ENCODE results near the gene HS3ST5. TPM values are rescaled to one million over a fixed set of nuclear protein-coding genes. Genes with fewer than 3 reads are reported as not detected.

The HS3ST5 gene
- total RNA-seq, 2 donors from 2014 or later, result 0.34 TPM; not detected in 1

- H3K27ac ChIP-seq, result no peak overlapping the region
- H3K27me3 ChIP-seq (replicated peaks; ENCODE audit: insufficient read depth), result no peaks in the 10 kb centered on the region
- no peak for TF ChIP-seq CTCF (IDR thresholded peaks at IDR 0.05)
- no peak for TF ChIP-seq POLR2A (IDR thresholded peaks at IDR 0.05)
- TF ChIP-seq POLR2AphosphoS5 (IDR thresholded peaks at IDR 0.05), result no peak
- no peaks in the 10 kb centered on the region for H3K36me3 ChIP-seq
- H3K4me1 ChIP-seq (replicated peaks), result no peaks in the 10 kb centered on the region
- no peaks in the 10 kb centered on the region for H3K9me3 ChIP-seq
- 63% methylated on average over 2 of the region's 2 CpGs for WGBS
- no peak for DNase-seq (ENCODE audit: low spot score)
- no peak overlapping the region for H3K4me3 ChIP-seq
- intact Hi-C loops (cut with DNase I), result no loop called here
Measured at GRCh38 chr6:114310053-114310452, 32.8 kb downstream of the HS3ST5 start.

- intact Hi-C loops (cut with DNase I), result loop anchor here (10.0 kb wide), 1 partner anchor 210 kb away; no protein-coding TSS in a partner anchor
- Histone ChIP-seq H3K27ac (no peak overlapping the region), H3K36me3 (no peaks in the 10 kb centered on the region), H3K27me3 (replicated peaks; ENCODE audit: insufficient read depth) (no peaks in the 10 kb centered on the region), H3K9me3 (no peaks in the 10 kb centered on the region), H3K4me3 (no peak overlapping the region), H3K4me1 (replicated peaks) (no peaks in the 10 kb centered on the region)
- no peak for DNase-seq (ENCODE audit: low spot score)
- WGBS, result 67% methylated on average over 1 of the region's 1 CpG
- TF ChIP-seq POLR2AphosphoS5 (IDR thresholded peaks at IDR 0.05) (no peak), POLR2A (IDR thresholded peaks at IDR 0.05) (no peak), CTCF (IDR thresholded peaks at IDR 0.05) (peak in 3 of 4 experiments; percentile 31 to 47 (median 47))
Measured at GRCh38 chr6:114304304-114304887, 38.4 kb downstream of the HS3ST5 start.

- no peak for DNase-seq (ENCODE audit: low spot score)
- Histone ChIP-seq H3K4me1 (replicated peaks) (no peaks in the 10 kb centered on the region), H3K36me3 (no peaks in the 10 kb centered on the region), H3K27me3 (replicated peaks; ENCODE audit: insufficient read depth) (no peaks in the 10 kb centered on the region), H3K9me3 (no peaks in the 10 kb centered on the region), H3K4me3 (no peak overlapping the region), H3K27ac (peak overlapping the region in 1 of 2 donors; percentile 33)
- 40% methylated on average over 2 of the region's 2 CpGs for WGBS
- intact Hi-C loops (cut with DNase I), result loop anchor here (10.0 kb wide), 1 partner anchor 207 kb away; no protein-coding TSS in a partner anchor
- TF ChIP-seq POLR2A (IDR thresholded peaks at IDR 0.05) (no peak), POLR2AphosphoS5 (IDR thresholded peaks at IDR 0.05) (no peak), CTCF (IDR thresholded peaks at IDR 0.05) (no peak)
Measured at GRCh38 chr6:114301596-114302219, 41.1 kb downstream of the HS3ST5 start.

GRCh38 chr6:114297135-114297534 lies 45.7 kb downstream of the HS3ST5 start:
- Histone ChIP-seq H3K27ac (no peak overlapping the region), H3K4me3 (no peak overlapping the region), H3K27me3 (replicated peaks; ENCODE audit: insufficient read depth) (no peaks in the 10 kb centered on the region), H3K36me3 (no peaks in the 10 kb centered on the region), H3K9me3 (no peaks in the 10 kb centered on the region), H3K4me1 (replicated peaks) (no peaks in the 10 kb centered on the region)
- intact Hi-C loops (cut with DNase I), result no loop called here
- no peak for TF ChIP-seq CTCF (IDR thresholded peaks at IDR 0.05)
- no peak for TF ChIP-seq POLR2AphosphoS5 (IDR thresholded peaks at IDR 0.05)
- no peak for TF ChIP-seq POLR2A (IDR thresholded peaks at IDR 0.05)
- 92% methylated on average over 6 of the region's 6 CpGs for WGBS
- DNase-seq (ENCODE audit: low spot score), result no peak

- 97% methylated on average over 1 of the region's 1 CpG for WGBS
- H3K27ac ChIP-seq, result no peak overlapping the region
- H3K4me1 ChIP-seq (replicated peaks), result no peaks in the 10 kb centered on the region
- intact Hi-C loops (cut with DNase I), result no loop called here
- H3K4me3 ChIP-seq, result no peak overlapping the region
- no peaks in the 10 kb centered on the region for H3K36me3 ChIP-seq
- DNase-seq (ENCODE audit: low spot score), result no peak
- H3K27me3 ChIP-seq (replicated peaks; ENCODE audit: insufficient read depth), result no peaks in the 10 kb centered on the region
- no peak for TF ChIP-seq POLR2A (IDR thresholded peaks at IDR 0.05)
- TF ChIP-seq CTCF (IDR thresholded peaks at IDR 0.05), result no peak
- no peak for TF ChIP-seq POLR2AphosphoS5 (IDR thresholded peaks at IDR 0.05)
- H3K9me3 ChIP-seq, result no peaks in the 10 kb centered on the region
Measured at GRCh38 chr6:114292431-114292830, 50.4 kb downstream of the HS3ST5 start.

Measured in prostate gland (tissue), 2 donors.